HepG2 (cell line): Measurements from ENCODE around the gene RNASE13. TPM values are rescaled to one million over a fixed set of nuclear protein-coding genes. Genes with fewer than 3 reads are reported as not detected.
A peak's percentile ranks its signal among the peaks of the same experiment; 100 is the strongest.

Source experiments
- BRCA1 ChIP-seq: sonication (generic); formaldehyde crosslinking; IDR thresholded peaks from 2 replicates; pipeline ENCODE4 v1.4.0; 2020; ENCODE audit warnings: missing genetic modification reagents
- EHMT2 ChIP-seq: fragments of 200-600 bp; sonication (generic); IDR thresholded peaks from 2 replicates; pipeline ENCODE4 v1.7.0; 2017; ENCODE audit warnings: antibody characterized with exemption, low read depth, low read length, borderline replicate concordance
- HCFC1 ChIP-seq: fragments of 150-350 bp; IDR thresholded peaks from 2 replicates; pipeline ENCODE4 v1.6.1; 2014; ENCODE audit warnings: low read depth, low read length
- MBNL3 ChIP-seq: fragments of 250-450 bp; sonication (Bioruptor Pico); conservative IDR thresholded peaks from 2 replicates; pipeline ENCODE4 v1.8.0; 2022; ENCODE audit warnings: mild to moderate bottlenecking, inconsistent platforms
- PHF21A ChIP-seq: sonication (generic); formaldehyde crosslinking; IDR thresholded peaks from 2 replicates; pipeline ENCODE4 v1.5.0; 2020; ENCODE audit warnings: mild to moderate bottlenecking, missing genetic modification reagents
- RNF2 ChIP-seq: fragments of 450-650 bp; conservative IDR thresholded peaks from 2 replicates; pipeline ENCODE4 v1.6.1; 2016; ENCODE audit warnings: low read depth
- SP5 ChIP-seq: IDR thresholded peaks from 2 replicates; pipeline ENCODE4 v1.6.1; 2016; ENCODE audit warnings: low read depth, borderline replicate concordance
- TAF15 ChIP-seq: fragments of 200-400 bp; formaldehyde crosslinking; IDR thresholded peaks from one replicate; pipeline ENCODE4 v1.6.1; 2018; ENCODE audit warnings: mild to moderate bottlenecking, low read depth, low read length; ENCODE audit not compliant: poor library complexity, severe bottlenecking
- TFDP2 ChIP-seq: sonication (generic); formaldehyde crosslinking; IDR thresholded peaks from 2 replicates; pipeline ENCODE4 v1.4.0; 2020; ENCODE audit warnings: missing genetic modification reagents
- TP53 ChIP-seq: sonication (generic); formaldehyde crosslinking; conservative IDR thresholded peaks from 2 replicates; pipeline ENCODE4 v1.4.0; 2020; ENCODE audit warnings: missing genetic modification reagents
- ZFP82 ChIP-seq: sonication (generic); formaldehyde crosslinking; IDR thresholded peaks from 2 replicates; pipeline ENCODE4 v1.5.1; 2020; ENCODE audit warnings: mild to moderate bottlenecking, missing genetic modification reagents, borderline replicate concordance
- ZFP90 ChIP-seq: sonication (generic); formaldehyde crosslinking; IDR thresholded peaks from 2 replicates; pipeline ENCODE4 v1.8.0; 2022; ENCODE audit warnings: missing genetic modification reagents, mild to moderate bottlenecking, inconsistent platforms, borderline replicate concordance
- ZNF160 ChIP-seq: sonication (generic); formaldehyde crosslinking; IDR thresholded peaks from 2 replicates; pipeline ENCODE4 v1.8.0; 2022; ENCODE audit warnings: mild to moderate bottlenecking, inconsistent platforms, missing genetic modification reagents
- ZNF276 ChIP-seq: sonication (generic); formaldehyde crosslinking; IDR thresholded peaks from 2 replicates; pipeline ENCODE4 v1.4.0; 2020; ENCODE audit warnings: mild to moderate bottlenecking, low read depth, missing genetic modification reagents
- ZNF343 ChIP-seq: sonication (generic); formaldehyde crosslinking; IDR thresholded peaks from 2 replicates; pipeline ENCODE4 v1.4.0; 2020; ENCODE audit warnings: mild to moderate bottlenecking, missing genetic modification reagents
- ZNF446 ChIP-seq: sonication (generic); formaldehyde crosslinking; IDR thresholded peaks from 2 replicates; pipeline ENCODE4 v1.5.0; 2020; ENCODE audit warnings: mild to moderate bottlenecking, missing genetic modification reagents
- ZNF556 ChIP-seq: sonication (generic); formaldehyde crosslinking; IDR thresholded peaks from 2 replicates; pipeline ENCODE4 v1.4.0; 2020; ENCODE audit warnings: mild to moderate bottlenecking, missing genetic modification reagents, borderline replicate concordance
- ZNF709 ChIP-seq: sonication (generic); formaldehyde crosslinking; IDR thresholded peaks from 2 replicates; pipeline ENCODE4 v1.5.0; 2020; ENCODE audit warnings: mild to moderate bottlenecking, missing genetic modification reagents
- ZNF761 ChIP-seq: sonication (generic); formaldehyde crosslinking; conservative IDR thresholded peaks from 2 replicates; pipeline ENCODE4 v1.4.0; 2020; ENCODE audit warnings: mild to moderate bottlenecking, missing genetic modification reagents
- ZNF792 ChIP-seq: IDR thresholded peaks from 2 replicates; pipeline ENCODE4 v1.6.1; 2016
- ZSCAN30 ChIP-seq: sonication (generic); formaldehyde crosslinking; IDR thresholded peaks from 2 replicates; pipeline ENCODE4 v1.5.0; 2020; ENCODE audit warnings: mild to moderate bottlenecking, missing genetic modification reagents
- polyA plus RNA-seq, 8 experiments: library from polyadenylated mRNA; depleted of rRNA in 3 of 8; stranded (reverse) in 7 of 8; unstranded in 1 of 8; fragments of >200 nt; fragmentation: Illumina TruSeq in 4 of 8; extraction: Trizol in 4 of 8; gene quantifications; 2 replicates each; pipeline versions ENCODE4 v1.2.1 to v1.2.3, GENCODE V29; 2011 to 2016; ENCODE audit warnings: low read depth in 4 of 8, missing spikeins in 1 of 8, mixed read lengths in 1 of 8; ENCODE audit not compliant: insufficient read depth in 1 of 8
- total RNA-seq, 5 experiments: library from RNA; depleted of rRNA; stranded (reverse); fragments of >200 nt; fragmentation: Illumina TruSeq; extraction: Trizol; gene quantifications; 2 replicates each; pipeline ENCODE4 v1.2.3, GENCODE V29; 2016; ENCODE audit warnings: low read depth in 1 of 5
- TF ChIP-seq, protein P1 (sequence below): sonication (generic); formaldehyde crosslinking; IDR thresholded peaks from 2 replicates; pipeline ENCODE4; 2020; ENCODE audit warnings: missing genetic modification reagents, mild to moderate bottlenecking, borderline replicate concordance

RNASE13 gene
- total and polyA plus RNA-seq, 2 of the 13 experiments (the other 11 are each of a cell fraction or from before 2014, with no cell fraction given) = 1.0 TPM; not detected in 1

- peak; percentile 43; the same call in 1 of the 2 replicates for TF ChIP-seq ZFP82
- TF ChIP-seq ZSCAN30 (CRISPR knock-in tag) = no peak
- TF ChIP-seq ZNF276 (CRISPR knock-in tag) = peak; percentile 56; the same call in 1 of the 2 replicates
- TF ChIP-seq, protein P1, sequence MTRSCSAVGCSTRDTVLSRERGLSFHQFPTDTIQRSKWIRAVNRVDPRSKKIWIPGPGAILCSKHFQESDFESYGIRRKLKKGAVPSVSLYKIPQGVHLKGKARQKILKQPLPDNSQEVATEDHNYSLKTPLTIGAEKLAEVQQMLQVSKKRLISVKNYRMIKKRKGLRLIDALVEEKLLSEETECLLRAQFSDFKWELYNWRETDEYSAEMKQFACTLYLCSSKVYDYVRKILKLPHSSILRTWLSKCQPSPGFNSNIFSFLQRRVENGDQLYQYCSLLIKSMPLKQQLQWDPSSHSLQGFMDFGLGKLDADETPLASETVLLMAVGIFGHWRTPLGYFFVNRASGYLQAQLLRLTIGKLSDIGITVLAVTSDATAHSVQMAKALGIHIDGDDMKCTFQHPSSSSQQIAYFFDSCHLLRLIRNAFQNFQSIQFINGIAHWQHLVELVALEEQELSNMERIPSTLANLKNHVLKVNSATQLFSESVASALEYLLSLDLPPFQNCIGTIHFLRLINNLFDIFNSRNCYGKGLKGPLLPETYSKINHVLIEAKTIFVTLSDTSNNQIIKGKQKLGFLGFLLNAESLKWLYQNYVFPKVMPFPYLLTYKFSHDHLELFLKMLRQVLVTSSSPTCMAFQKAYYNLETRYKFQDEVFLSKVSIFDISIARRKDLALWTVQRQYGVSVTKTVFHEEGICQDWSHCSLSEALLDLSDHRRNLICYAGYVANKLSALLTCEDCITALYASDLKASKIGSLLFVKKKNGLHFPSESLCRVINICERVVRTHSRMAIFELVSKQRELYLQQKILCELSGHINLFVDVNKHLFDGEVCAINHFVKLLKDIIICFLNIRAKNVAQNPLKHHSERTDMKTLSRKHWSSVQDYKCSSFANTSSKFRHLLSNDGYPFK = peak; percentile 86; the same call in 1 of the 2 replicates
- 0 out of 2 replicates have a peak, but pooled peaks have one; percentile 56 for TF ChIP-seq ZNF446 (CRISPR knock-in tag)
- TF ChIP-seq MBNL3 (CRISPR knock-in tag) = no peak
- TF ChIP-seq ZNF343 (CRISPR knock-in tag) = 0 out of 2 replicates have a peak, but pooled peaks have one; percentile 42
- TF ChIP-seq ZNF709 (CRISPR knock-in tag) = peak; percentile 87
- no peak for TF ChIP-seq BRCA1 (CRISPR knock-in tag)
- peak; percentile 72; the same call in 1 of the 2 replicates for TF ChIP-seq ZNF761 (CRISPR knock-in tag)
- no peak; the same call in 1 of the 2 replicates for TF ChIP-seq SP5 (CRISPR knock-in tag)
- peak; percentile 80; the same call in 1 of the 2 replicates for TF ChIP-seq ZNF160 (CRISPR knock-in tag)
- TF ChIP-seq HCFC1 = peak; percentile 74
- peak; percentile 96 for TF ChIP-seq EHMT2
- TF ChIP-seq PHF21A (CRISPR knock-in tag) = peak; percentile 63
- TF ChIP-seq TFDP2 (CRISPR knock-in tag) = peak; percentile 56; the same call in 1 of the 2 replicates
- TF ChIP-seq ZNF792 = peak; percentile 37; the same call in 1 of the 2 replicates
- TF ChIP-seq TP53 (CRISPR knock-in tag) = no peak
- 0 out of 2 replicates have a peak, but pooled peaks have one; percentile 32 for TF ChIP-seq RNF2
- peak; percentile 62; the same call in 1 of the 2 replicates for TF ChIP-seq ZNF556
- peak; percentile 57; the same call in 1 of the 2 replicates for TF ChIP-seq ZFP90 (CRISPR knock-in tag)
- peak; percentile 48 for TF ChIP-seq TAF15
Observed at GRCh38 chr14:20989787-20990600, 44.6 kb downstream of the RNASE13 start, which contains the start of gene METTL17 (continued).
